Lower leg skin (tissue), 3 donors: ENCODE data around the gene TBC1D21.

Experiments
- POLR2A ChIP-seq, 2 donors: fragments of 450-650 bp; IDR thresholded peaks; one replicate each; pipeline ENCODE4 v1.6.1; 2016 to 2017; ENCODE audit warnings: antibody characterized with exemption in 2 of 2, mild to moderate bottlenecking in 1 of 2, moderate library complexity in 1 of 2
- TF ChIP-seq, protein P1 (sequence below), 3 donors: fragments of 450-650 bp; IDR thresholded peaks; one replicate each; pipeline ENCODE4 v1.5.1; 2016; ENCODE audit warnings: antibody characterized with exemption in 3 of 3, mild to moderate bottlenecking in 3 of 3, moderate library complexity in 2 of 3

DNA sequence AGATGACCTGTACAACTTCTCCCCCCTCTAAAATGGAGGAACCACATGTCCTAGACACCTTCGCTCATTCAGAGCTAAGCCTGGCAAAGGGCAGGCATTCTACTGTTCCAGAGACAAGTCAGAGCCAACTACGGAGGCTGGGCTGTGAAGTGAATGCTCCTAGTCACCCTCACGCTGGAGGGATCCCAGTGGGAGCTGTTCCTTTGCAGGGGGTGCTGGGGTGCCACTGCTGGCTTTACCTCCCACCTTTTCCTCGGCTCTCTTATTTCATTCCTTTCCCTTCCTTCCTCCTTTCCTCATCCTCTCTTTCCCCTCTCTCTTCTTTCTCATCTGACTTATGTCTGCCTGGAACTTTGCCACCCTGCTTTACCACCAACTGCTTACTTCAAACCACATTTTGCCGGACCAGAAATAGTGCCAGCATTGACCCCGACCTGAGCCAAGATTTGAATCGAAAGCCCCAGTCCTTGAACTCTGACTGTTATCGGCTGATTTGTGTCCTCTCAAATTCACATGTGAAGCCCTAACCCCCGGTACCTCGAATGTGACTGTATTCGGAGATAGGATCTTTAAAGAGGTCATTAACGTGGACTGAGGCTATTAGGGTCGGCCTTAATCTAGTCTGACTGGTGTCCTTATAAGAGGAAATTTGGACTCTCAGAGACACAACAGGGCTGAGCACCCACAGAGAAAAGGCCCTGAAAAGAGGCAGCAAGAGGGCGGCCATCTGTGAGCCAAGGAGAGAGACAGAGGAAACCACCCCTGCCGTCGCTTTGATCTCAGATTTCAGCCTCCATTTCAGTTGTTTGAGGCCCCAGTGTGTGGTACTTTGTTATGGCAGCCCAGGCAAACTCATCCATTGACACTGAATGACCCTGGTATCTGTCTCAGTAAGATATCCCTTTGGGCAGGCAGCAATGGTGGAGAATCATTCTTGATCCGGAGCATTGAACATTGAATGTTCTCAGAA is 31.3 kb upstream of the TBC1D21 start:
- TF ChIP-seq, protein P1, sequence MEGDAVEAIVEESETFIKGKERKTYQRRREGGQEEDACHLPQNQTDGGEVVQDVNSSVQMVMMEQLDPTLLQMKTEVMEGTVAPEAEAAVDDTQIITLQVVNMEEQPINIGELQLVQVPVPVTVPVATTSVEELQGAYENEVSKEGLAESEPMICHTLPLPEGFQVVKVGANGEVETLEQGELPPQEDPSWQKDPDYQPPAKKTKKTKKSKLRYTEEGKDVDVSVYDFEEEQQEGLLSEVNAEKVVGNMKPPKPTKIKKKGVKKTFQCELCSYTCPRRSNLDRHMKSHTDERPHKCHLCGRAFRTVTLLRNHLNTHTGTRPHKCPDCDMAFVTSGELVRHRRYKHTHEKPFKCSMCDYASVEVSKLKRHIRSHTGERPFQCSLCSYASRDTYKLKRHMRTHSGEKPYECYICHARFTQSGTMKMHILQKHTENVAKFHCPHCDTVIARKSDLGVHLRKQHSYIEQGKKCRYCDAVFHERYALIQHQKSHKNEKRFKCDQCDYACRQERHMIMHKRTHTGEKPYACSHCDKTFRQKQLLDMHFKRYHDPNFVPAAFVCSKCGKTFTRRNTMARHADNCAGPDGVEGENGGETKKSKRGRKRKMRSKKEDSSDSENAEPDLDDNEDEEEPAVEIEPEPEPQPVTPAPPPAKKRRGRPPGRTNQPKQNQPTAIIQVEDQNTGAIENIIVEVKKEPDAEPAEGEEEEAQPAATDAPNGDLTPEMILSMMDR (IDR thresholded peaks at IDR 0.05) = no peak
- TF ChIP-seq POLR2A (IDR thresholded peaks at IDR 0.05) = no peak
